Measurements from ENCODE around the gene WDR48.
A peak's percentile ranks its signal among the peaks of the same experiment; 100 is the strongest.

WDR48 gene

DNA sequence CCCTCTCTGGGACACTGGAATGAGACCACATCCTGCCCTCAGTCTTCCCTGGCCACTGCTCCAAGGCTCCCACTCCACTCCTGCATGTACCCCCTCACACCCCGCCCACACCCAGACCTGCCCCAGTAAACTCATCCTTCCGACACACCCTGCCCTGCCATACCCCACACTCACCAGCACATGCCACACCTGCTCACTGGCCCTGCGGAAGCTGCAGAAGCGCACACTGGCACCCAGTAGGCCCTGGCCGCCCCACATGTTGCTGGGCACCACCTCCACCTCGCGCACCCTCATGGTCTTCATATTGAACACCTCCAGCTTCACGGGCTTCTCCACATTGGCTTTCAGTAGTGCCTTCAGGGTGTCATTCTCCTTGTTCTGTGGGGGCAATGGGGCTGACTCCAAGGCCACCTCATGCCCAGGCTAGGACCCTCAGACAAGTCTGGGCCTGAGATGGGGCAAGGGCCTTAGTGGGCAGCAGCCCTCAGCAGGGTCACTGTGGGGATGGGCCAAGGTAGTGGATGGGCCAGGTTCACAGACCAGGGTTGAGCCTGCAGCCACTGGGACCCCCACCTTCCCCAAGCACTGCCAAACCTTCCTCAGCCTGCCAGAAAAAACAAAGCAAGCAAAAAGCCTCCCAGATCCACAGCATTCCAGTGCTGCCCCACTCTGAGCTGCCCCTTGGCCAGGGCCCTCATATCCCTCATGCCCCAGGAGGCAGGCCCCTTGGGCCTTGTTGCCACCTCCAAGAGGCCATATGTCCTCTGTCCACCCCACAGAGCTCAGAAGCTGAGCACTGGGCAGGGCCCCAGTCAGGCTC lies 50.9 kb downstream of the WDR48 start:
- DNase-seq, result no peak

DNA sequence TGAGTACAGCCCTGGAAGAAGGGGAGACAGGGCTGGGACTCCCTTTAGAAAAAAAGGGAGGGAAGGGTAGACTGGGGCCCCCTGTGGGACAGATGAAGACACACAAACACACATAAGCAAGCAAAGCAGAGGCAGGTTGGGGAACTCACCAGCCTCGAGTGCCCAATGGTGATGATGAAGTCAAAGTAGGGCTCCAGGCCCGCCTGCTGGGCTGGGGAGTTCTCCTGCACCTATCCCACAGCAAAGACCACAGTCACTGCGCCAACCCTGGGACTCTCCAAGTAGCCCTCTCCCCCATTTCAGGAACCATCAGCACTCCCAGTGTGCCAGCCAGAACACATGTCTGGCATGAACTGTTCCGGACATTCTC lies 51.5 kb downstream of the WDR48 start:
- DNase-seq, result no peak

DNA sequence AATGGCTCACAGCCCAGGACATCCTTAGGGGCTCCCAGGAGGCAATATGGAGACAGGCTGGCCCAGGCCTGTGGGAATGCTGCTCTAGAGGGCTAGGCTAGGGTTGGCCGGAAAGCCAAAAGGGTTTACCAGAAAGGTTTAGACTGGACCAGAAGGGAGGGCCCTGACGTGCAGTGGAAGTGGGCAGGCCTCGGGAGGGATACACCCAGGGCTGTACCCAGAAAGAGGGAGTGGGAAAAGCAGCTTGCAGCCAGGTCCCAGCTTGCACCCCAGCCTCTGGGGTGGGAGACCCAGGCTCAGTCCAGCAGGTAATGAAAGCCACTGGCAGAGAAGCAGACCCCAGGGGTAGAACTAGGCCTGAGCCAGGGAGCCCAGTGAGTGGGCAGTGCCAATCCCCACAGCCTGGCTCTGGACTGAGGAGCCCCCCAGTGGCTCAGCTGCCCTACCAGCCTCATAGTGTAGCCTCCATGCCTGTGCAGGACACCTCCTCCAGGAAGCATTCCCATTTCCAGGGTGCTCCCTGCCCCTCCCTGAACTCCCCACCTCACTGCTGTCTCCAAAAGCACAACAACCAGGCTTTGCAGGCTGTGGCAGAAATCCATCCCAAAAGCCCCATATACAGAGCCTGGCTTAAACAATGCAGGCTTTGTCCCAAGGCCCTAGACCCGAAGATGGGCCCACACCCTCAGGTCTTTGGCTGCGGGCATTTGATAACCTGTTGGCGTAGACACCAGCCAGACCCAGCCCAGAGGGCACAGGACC lies 52.2 kb downstream of the WDR48 start:
- no peak for DNase-seq

GRCh38 chr3:39104961-39105686 lies 53.3 kb downstream of the WDR48 start:
- DNase-seq, result no peak

GRCh38 chr3:39105687-39106063 lies 53.9 kb downstream of the WDR48 start:
- DNase-seq, result no peak

DNA sequence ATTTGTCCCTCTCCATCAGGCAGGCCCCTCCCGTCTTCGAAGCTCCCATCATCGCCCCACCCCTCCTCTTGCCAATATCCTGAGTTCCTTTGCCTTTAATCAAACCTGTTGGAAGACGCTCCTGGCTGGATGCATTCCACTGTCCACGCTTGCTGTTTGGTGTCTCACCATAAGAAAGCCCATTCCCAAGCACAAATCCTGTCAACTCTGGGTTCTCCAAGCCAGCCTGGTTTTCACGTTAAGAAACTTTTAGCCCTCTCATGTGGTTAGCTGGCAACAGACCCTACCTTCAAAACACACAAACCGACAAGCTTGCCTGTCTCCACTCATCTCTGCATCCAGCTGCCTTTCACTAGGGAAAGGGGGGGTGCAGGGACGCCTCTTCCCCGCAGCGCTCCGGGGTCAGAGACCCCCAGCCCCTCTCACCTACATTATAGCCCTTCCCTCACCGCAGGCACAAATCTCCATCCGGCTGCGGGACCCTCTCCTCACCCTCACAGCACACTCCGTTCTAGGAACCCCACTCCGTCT lies 54.5 kb downstream of the WDR48 start:
- no peak for DNase-seq

- no peak for DNase-seq
Measured at GRCh38 chr3:39106851-39107387, 55.1 kb downstream of the WDR48 start.

GRCh38 chr3:39107388-39108199 lies 55.8 kb downstream of the WDR48 start, which contains the start of the genes GORASP1 and TTC21A:
GORASP1 (minus strand) TSS chr3:39107627; CDS start chr3:39107541, 86 bp downstream.
TTC21A (plus strand) TSS chr3:39107680; CDS start chr3:39107838, 158 bp downstream.
- DNase-seq, result peak; percentile 68

DNA sequence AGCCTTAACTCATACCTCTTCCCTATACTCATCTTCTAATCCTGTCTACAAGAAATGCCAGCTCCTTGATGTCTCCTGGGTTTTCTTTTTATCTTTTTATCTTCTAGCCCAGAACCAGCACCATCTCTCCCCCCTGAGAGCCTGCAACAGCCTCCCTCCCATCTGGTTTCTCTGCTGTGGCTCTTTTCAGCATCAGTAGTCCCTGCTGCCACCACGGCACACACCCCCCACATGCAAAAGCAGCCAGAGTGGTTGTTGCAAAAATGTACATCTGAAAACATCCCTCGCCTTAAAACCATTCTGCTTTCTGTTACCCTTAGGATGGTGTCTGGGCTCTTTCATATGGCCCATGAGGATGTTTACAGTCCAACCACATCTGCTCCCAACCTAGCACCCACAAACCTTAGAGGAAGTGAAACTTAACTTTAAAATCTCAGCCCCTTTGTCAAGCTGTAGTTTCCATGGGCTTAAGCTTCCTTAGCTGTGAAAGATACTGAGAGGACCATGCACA lies 56.4 kb downstream of the WDR48 start:
- no peak for DNase-seq

DNA sequence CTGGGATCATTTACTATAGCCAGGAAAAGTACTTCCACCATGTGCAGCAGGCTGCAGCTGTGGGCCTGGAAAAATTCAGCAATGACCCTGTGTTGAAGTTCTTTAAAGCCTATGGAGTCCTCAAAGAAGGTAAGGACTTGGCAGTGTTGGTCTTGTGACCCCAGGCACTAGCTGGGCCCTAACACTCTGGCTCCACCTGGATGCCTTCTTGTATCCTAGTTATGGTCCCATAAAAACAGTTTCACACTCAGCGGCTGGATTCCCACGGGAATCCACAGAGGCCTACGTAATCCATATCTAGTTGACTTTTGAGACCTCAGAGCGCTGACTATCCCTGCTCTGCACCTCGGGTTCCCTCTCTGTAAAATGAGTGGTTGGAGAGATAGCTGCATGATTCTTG lies 57.3 kb downstream of the WDR48 start:
- no peak for DNase-seq

DNA sequence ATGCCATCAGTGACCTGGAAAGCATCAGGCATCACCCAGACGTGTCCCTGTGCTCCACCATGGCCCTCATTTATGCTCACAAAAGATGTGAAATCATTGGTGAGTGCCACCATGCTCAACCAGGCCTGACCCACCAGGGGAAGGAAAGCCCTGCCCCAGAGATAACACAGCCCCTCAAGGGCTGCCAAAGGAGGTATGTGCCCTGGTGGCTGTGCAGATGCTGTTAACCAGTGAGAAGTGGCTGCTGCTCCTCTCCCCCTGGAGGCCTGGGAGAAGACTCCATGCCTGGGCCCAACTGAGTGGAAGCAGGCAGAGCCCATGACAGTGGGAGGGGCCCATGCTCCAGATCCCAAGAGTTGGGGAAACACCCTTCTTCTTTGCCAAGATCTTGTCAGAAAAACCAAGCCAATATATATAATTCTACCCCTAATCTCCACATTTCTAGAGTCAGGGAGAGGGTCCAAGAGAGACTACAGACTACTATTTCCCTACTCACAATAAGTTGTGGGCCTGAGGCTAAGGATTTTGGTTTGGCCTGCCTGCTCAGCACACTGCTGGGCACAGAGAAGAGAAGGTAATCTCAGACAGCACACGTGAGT lies 58.3 kb downstream of the WDR48 start:
- DNase-seq, result no peak

GRCh38 chr3:39112113-39112512 lies 60.3 kb downstream of the WDR48 start:
- DNase-seq, result no peak

- DNase-seq, result no peak
Measured at GRCh38 chr3:39112535-39112934, 60.7 kb downstream of the WDR48 start.

- no peak for DNase-seq
Measured at GRCh38 chr3:39113291-39113690, 61.5 kb downstream of the WDR48 start.

DNA sequence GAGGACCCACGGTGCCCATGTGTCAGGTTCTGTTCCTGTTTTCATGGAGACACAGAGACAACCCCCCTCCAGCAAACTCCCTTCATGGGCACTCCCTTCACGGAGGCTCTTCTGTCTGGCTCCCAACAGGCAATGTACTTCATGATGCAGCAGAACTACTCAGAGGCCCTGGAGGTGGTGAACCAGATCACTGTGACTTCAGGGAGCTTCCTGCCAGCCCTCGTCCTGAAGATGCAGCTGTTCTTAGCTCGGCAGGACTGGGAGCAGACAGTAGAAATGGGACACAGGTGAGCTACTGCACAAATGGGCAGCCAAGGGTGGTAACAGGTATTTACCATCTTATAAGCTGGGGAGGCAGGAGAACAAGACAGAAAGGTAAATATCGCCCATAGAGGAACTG lies 62.6 kb downstream of the WDR48 start:
- DNase-seq, result no peak

- DNase-seq, result no peak
Measured at GRCh38 chr3:39115870-39116269, 64.1 kb downstream of the WDR48 start.

- DNase-seq, result no peak
Measured at GRCh38 chr3:39118079-39118478, 66.3 kb downstream of the WDR48 start.

GRCh38 chr3:39118931-39119660 lies 67.3 kb downstream of the WDR48 start:
- DNase-seq, result no peak

- no peak for DNase-seq
Measured at GRCh38 chr3:39121621-39122020, 69.8 kb downstream of the WDR48 start.

DNA sequence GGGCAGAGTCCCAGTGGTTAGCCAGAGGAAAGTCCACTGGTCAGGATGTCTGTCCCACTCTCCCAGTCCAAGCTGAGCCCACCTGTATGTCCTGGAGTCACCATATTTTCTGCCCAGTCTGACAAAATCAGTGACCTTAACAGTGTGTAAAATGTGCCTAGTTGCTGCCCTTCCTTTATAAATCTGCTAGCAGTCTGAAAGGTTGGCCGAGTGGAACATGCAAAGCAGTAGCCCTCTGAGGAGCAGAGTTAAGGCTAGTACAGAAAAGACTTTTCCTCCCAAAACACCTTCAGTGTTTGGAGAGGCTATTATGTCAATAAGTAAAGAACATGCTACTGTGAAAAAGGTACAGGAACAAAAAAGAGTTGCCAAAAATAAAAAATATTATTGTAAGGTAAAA lies 71.0 kb downstream of the WDR48 start:
- DNase-seq, result no peak

Measured in activated CD4-positive, alpha-beta T cell treated with anti-CD3 and anti-CD28 coated beads for 48 hours (primary cell).